ENCODE data around the gene CDKN2D.
"Not testable (repeated sequence)": the region's sequence is repeated elsewhere in the genome, so short reads cannot be mapped to it uniquely, and the experiment has no call there.

The CDKN2D gene

GRCh38 chr19:10537668-10538067 is 31.1 kb downstream of the CDKN2D start:
- DNase-seq (ENCODE audit: low read depth), result no peak
- in situ Hi-C loops (cut with HindIII; ENCODE audit: low sequenced_read_pairs), result no loop called here
- TF ChIP-seq CTCF (IDR thresholded peaks at IDR 0.05; ENCODE audit: low read depth, low read length, missing control alignments), result no peak
- H3K4me3 ChIP-seq (ENCODE audit: low read depth, low read length), result no peak overlapping the region

DNA sequence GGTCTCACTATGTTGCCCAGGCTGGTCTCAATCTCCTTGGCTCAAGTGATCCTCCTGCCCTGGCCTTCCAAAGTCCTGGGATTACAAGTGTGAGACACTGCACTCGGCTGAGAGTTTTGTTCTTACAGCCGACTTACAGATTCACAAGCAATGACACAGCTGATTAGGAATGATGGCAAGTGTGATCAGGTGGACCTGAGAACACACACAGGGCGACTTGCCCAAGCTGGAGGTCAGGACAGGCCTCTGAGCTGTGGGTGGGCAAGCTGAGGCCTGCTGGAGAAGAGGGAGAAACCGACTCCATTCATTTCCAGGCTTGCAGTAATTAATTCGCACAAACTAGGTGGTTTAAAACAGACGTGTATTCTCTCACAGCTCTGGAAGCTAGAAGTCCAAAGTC is 33.2 kb downstream of the CDKN2D start:
- H3K4me3 ChIP-seq (ENCODE audit: low read depth, low read length), result no peak overlapping the region
- DNase-seq (ENCODE audit: low read depth), result no peak
- in situ Hi-C loops (cut with HindIII; ENCODE audit: low sequenced_read_pairs), result no loop called here
- no peak for TF ChIP-seq CTCF (IDR thresholded peaks at IDR 0.05; ENCODE audit: low read depth, low read length, missing control alignments)

DNA sequence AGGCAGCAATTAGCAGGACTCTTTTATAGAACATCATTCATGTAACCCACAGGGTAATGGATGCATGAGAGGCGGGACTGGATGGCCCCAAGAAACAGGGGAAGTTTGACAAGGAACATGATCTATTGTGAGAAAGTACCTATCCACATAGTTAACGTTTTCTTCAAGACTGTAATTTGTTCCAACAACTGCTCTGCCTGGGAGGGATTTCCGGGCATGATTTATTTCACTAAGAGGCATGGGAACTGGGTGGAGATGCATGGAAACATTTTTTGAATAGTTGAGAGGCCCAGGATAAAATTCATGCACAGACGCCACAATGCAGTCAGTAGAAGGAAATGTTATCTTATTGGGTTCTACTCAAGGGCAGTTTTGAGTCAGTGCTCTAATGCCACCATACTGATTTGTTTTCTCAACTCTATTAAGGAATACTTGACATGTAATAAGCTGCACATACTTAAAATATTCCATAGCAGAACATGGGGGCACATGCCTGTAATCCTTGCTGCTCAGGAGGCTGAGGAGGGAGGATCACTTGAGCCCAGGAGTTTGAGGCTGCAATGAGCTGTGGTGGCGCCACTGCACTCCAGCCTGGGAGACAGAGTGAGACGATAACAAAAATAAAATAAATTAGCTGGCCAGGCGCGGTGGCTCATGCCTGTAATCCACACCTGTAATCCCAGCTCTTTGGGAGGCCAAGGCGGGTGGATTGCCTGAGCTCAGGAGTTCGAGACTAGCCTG is 35.0 kb downstream of the CDKN2D start:
- no peak for TF ChIP-seq CTCF (IDR thresholded peaks at IDR 0.05; ENCODE audit: low read depth, low read length, missing control alignments)
- in situ Hi-C loops (cut with HindIII; ENCODE audit: low sequenced_read_pairs), result no loop called here
- no peak overlapping the region for H3K4me3 ChIP-seq (ENCODE audit: low read depth, low read length)
- DNase-seq (ENCODE audit: low read depth), result no peak

- TF ChIP-seq CTCF (IDR thresholded peaks at IDR 0.05; ENCODE audit: low read depth, low read length, missing control alignments), result no peak
- no peak overlapping the region for H3K4me3 ChIP-seq (ENCODE audit: low read depth, low read length)
- in situ Hi-C loops (cut with HindIII; ENCODE audit: low sequenced_read_pairs), result no loop called here
- DNase-seq (ENCODE audit: low read depth), result no peak
Measured at GRCh38 chr19:10532457-10532856, 36.3 kb downstream of the CDKN2D start.

- in situ Hi-C loops (cut with HindIII; ENCODE audit: low sequenced_read_pairs); DNase-seq (ENCODE audit: low read depth); H3K4me3 ChIP-seq (ENCODE audit: low read depth, low read length): not testable (repeated sequence)
Measured at GRCh38 chr19:10526887-10527286, 41.9 kb downstream of the CDKN2D start.

- no peak for DNase-seq (ENCODE audit: low read depth)
- in situ Hi-C loops (cut with HindIII; ENCODE audit: low sequenced_read_pairs), result no loop called here
- no peak for TF ChIP-seq CTCF (IDR thresholded peaks at IDR 0.05; ENCODE audit: low read depth, low read length, missing control alignments)
- H3K4me3 ChIP-seq (ENCODE audit: low read depth, low read length), result no peak overlapping the region
Measured at GRCh38 chr19:10525636-10526035, 43.1 kb downstream of the CDKN2D start.

DNA sequence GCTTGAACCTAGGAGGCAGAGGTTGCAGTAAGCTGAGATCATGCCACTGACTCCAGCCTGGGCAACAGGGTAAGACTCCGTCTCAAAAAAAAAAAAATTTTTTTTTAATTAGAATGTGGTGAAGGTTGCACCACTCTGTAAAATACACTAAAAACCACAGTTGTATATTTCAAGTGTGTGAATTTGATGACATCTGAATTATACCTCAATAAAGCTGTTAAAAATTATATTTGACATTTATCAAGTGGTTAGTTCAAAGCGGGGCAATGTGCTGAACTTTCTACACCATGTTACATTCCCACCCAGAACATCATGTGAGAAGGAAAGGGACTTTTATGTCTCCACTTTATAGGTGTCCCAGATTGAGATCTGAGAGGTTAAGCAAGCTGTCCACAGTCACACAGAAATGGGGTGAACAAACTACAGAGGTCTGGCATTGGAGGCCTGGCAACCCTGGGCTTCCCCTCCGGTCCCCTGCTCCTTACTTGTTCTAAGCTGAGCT is 45.6 kb downstream of the CDKN2D start:
- H3K4me3 ChIP-seq (ENCODE audit: low read depth, low read length), result no peak overlapping the region
- TF ChIP-seq CTCF (IDR thresholded peaks at IDR 0.05; ENCODE audit: low read depth, low read length, missing control alignments), result no peak
- DNase-seq (ENCODE audit: low read depth), result no peak
- in situ Hi-C loops (cut with HindIII; ENCODE audit: low sequenced_read_pairs), result no loop called here

All from astrocyte of the cerebellum (primary cell).